SK-MEL-5 (cell line): ENCODE measurements around the gene ZCCHC2. TPM values are rescaled to one million over a fixed set of nuclear protein-coding genes. Genes with fewer than 3 reads are reported as not detected.
A peak's percentile ranks its signal among the peaks of the same experiment; 100 is the strongest.

ENCODE experiments used
- DNase-seq: peaks from one replicate; pipeline ENCODE4 v3.0.0-alpha.2; 2016; ENCODE audit warnings: low read depth, low spot score
- in situ Hi-C: cut with HindIII; loops from 2 replicates; pipeline ENCODE4 v1.10.0; 2016; ENCODE audit warnings: low sequenced_read_pairs, high pct_unique_total_duplicates, low pct_unique_long_range_greater_than_20kb
- total RNA-seq: library from RNA; depleted of rRNA; stranded (reverse); fragments of >200 nt; shearing (Covaris generic); gene quantifications from 2 replicates; pipeline ENCODE4 v1.2.3, GENCODE V29; 2014

Gene ZCCHC2
- total RNA-seq, 1 experiment from 2014 or later: 12.7 TPM

- in situ Hi-C loops: no loop called here
- DNase-seq: no peak
Observed at GRCh38 chr18:62558015-62558663, 35.3 kb downstream of the ZCCHC2 start.

DNA sequence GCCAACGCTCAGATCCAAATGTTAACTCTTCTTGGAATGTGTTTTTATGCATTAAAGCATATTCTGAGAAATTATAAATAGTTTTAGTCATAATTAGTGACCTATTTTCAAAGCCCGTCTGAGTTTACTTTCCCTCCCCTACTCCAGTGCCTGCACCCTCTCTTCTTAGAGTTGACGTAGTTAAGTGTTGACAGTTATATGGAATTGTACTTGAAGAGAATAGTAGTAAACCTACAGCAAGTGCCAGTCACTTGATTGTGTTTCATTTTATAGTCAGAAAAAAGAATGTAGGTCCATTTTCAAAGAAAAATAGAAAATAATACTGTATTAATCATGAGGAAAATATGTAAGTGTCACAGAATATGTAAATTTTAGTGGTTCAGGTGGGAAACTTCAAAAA lies 41.2 kb downstream of the ZCCHC2 start:
- in situ Hi-C loops: no loop called here
- no peak for DNase-seq

DNA sequence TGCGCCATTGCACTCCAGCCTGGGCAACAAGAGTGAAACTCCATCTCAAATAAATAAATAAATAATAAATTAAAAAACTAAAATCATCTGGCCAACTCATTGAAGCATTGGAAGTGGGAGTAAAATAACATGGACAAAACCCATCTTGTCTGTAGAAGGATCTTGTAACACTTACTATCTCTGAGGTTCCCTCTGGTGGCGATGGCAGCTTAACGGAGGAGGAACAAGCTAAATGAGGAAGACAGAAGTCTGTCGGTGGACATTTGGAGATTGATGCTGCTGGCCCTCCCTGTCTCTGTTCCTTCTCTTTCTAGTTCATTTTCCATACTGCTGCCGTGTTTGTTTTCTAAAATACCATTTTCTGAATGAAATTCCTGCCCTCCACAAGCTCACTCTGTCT lies 43.4 kb downstream of the ZCCHC2 start:
- DNase-seq: peak; percentile 60
- in situ Hi-C loops: no loop called here

- in situ Hi-C loops: no loop called here
- no peak for DNase-seq
Observed at GRCh38 chr18:62566818-62567217, 44.0 kb downstream of the ZCCHC2 start.

DNA sequence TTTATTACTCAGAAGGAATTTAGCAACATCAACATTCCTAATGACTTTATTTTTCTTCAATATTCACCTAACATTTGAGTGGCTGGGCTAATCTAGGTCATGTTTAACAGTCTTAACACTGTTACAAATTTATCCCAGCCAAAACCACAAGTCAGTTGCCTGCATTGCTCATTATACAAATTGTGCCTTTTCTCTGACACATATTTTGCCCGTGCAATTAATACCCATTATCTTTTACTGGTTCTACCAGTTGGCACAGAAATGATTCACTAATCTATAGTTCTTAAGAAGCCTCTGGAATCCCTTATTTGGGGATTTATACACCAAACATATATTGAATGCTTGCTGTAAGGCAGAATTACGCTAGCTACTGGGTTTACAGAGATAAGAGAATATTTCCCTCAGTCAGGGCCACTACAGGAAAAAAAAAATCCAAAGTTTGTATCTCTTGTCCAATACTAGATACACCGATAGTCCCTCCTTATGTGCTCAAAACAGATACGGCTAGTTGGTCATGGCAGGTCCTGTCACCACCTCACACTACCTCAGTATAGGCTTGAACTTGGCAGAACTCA lies 46.3 kb downstream of the ZCCHC2 start:
- in situ Hi-C loops: no loop called here
- DNase-seq: no peak

GRCh38 chr18:62571037-62571436 lies 48.2 kb downstream of the ZCCHC2 start:
- no peak for DNase-seq
- in situ Hi-C loops: no loop called here

GRCh38 chr18:62571648-62572047 lies 48.8 kb downstream of the ZCCHC2 start:
- in situ Hi-C loops: no loop called here
- DNase-seq: no peak

GRCh38 chr18:62572456-62572855 lies 49.6 kb downstream of the ZCCHC2 start:
- in situ Hi-C loops: no loop called here
- no peak for DNase-seq

DNA sequence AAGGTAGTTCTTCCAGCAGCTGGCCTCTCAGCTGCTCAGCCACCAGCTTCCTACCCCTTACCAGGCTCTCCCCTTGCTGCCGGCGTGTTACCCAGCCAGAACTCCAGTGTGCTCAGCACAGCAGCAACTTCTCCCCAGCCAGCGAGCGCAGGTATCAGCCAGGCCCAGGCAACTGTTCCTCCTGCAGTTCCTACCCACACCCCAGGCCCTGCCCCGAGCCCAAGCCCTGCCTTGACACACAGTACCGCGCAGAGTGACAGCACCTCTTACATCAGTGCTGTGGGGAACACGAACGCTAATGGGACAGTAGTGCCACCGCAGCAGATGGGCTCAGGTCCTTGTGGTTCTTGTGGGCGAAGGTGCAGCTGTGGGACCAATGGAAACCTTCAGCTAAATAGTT lies 52.0 kb downstream of the ZCCHC2 start:
- in situ Hi-C loops: no loop called here
- no peak for DNase-seq

- in situ Hi-C loops: no loop called here
- peak; percentile 72 for DNase-seq
Observed at GRCh38 chr18:62576271-62576670, 53.4 kb downstream of the ZCCHC2 start.

DNA sequence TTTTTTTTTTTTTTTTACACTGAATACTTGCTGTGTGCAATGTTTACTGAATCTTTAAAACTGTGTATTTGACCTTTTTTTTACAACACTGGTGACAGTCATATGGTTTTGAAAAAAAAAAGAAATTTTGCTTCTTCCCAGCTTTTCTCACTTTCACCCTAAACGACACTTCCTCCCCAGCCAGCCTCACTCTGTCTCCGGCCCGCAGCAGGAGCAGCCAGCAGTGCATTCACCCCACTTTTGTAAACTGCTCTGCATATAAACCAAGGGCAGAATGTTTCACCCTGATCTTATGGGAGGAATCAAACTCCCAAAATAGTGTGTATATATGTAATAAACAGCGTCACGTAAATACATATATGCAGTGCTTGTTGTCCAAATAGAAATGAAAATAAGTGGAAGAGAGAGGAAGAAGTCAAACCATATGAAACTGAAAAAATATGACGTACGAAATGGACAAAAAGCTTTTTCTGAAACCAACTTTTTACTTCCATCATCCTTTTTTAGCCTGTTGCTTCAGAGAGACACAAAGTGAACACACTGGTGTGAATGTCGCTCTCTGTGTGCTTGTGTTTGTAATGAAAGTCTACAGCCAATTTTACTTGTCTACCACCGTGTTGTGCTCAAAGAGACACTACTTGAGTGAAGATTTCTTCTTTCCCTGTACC lies 54.2 kb downstream of the ZCCHC2 start:
- in situ Hi-C loops: no loop called here
- peak; percentile 19 for DNase-seq

GRCh38 chr18:62577765-62578164 lies 54.9 kb downstream of the ZCCHC2 start:
- in situ Hi-C loops: no loop called here
- DNase-seq: no peak

DNA sequence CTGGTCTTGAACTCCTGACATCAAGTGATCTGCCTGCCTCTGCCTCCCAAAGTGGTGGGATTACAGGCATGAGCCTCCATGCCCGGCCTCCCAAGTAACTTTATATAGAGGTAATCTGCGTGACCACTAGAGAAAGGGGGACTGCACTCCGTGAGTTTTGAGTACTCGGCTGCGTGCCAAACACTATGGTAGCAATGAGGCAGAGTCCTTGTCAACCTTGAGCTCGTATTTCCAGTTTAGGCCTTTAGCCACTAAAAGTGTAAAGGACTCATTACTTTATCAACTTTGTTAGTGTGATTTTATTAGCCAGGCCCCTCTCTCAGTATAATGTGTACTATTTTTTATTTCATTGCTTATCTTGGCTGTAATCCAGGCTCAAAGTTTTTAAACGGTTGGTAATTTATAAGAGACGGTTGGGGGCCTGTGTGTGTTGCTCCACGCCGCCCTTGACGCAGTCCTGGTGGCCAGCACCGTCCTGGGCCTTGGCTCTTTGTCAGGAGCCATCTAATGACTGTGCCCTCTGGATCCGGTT lies 56.2 kb downstream of the ZCCHC2 start:
- DNase-seq: no peak
- in situ Hi-C loops: no loop called here

- no peak for DNase-seq
- in situ Hi-C loops: no loop called here
Observed at GRCh38 chr18:62583376-62583775, 60.6 kb downstream of the ZCCHC2 start.

GRCh38 chr18:62584241-62585120 lies 61.7 kb downstream of the ZCCHC2 start:
- in situ Hi-C loops: no loop called here
- peak; percentile 89 for DNase-seq

DNA sequence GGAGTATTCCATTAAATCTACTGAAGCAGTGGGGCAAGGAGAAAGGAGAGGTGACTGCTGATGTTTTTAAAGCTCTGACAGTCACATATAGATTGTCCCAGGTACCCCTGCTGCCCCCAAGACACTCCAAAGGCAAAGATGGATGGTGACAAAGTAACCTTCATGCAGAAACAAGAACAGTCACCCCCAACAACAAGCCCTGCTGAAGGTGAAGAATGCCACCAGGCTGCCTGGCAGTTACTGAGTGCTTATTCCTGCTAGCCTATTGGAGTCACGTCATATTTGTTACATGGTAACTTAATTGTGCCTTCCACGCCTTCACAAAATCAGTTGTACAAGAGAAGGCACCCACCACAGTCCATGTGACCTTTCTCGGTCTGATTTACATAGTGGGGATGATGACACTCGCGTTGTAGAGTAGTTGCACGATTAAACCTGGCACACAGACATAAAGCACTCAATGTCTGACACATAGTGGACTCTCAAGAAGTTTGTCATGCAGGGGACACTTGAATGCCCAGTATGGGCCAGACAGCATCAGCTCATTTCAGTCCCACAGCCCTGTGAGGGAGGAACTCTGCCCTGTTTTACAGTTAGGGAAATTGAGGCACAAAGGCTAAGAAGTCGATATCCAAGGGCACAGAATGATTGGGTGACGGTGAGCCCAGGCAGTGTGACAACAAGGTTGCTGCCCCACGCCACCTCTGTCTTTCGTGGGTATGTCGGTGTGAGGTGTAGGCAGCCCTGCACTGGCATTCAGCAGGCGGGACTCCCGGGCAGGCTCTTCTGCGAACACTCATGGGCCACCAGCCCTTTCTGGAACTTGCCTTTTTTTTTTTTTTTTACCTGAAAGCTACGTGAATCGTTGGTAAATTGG lies 62.7 kb downstream of the ZCCHC2 start:
- in situ Hi-C loops: no loop called here
- no peak for DNase-seq

DNA sequence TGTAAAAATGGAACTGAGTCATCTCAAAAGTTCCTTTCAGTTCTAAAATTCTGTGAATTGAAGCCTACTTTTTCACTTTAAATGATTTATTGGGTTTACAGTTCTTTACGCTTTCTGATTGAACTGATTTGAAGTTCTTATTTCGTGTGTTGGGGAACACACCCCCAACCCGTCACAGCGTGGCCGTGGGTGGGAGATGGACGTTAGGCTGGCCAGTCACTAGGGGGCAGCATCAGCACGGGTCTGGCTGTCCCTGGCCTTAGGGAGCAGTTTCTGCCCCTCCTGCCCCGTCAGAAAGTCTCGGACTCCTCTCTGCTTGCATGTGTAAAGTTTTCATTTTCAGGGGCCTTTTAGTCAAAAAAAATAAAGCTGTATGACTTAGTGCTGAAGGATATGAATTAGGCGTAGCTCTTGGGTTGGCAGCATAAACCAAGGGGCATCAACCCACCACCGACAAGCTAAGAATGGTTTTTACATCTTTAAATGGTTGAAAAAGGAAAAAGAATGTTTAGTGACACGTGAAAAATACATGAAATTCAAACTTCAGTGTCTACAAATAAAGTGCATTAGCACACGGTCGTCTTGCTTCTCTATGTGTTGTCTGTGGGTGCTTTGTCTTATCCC lies 63.4 kb downstream of the ZCCHC2 start:
- peak; percentile 71 for DNase-seq
- in situ Hi-C loops: no loop called here
